NCI-H345 (cell line): ENCODE measurements around the gene ATP11B.

Source experiments
- DNase-seq: peaks from one replicate; lab custom pipeline; 2025; lab: John Stamatoyannopoulos, UW

Gene ATP11B

GRCh38 chr3:182910936-182911781, 117.9 kb downstream of the ATP11B start:
- DNase-seq, result no peak

- DNase-seq, result no peak
These were observed 118.4 kb downstream of the ATP11B start for GRCh38 chr3:182911782-182912111.

- DNase-seq, result no peak
These were observed 119.2 kb downstream of the ATP11B start for GRCh38 chr3:182912474-182912873.

- DNase-seq, result no peak
These were observed 120.6 kb downstream of the ATP11B start for GRCh38 chr3:182913889-182914288.

- DNase-seq, result no peak
These were observed 121.0 kb downstream of the ATP11B start for GRCh38 chr3:182914341-182914740.

- DNase-seq, result no peak
These were observed 123.8 kb downstream of the ATP11B start for GRCh38 chr3:182917134-182917533.

- no peak for DNase-seq
These were observed 126.6 kb downstream of the ATP11B start for GRCh38 chr3:182919866-182920357.

- DNase-seq, result no peak
These were observed 127.3 kb downstream of the ATP11B start for GRCh38 chr3:182920515-182921084.

GRCh38 chr3:182921665-182922355, 128.5 kb downstream of the ATP11B start:
- DNase-seq, result no peak

- no peak for DNase-seq
These were observed 132.1 kb downstream of the ATP11B start for GRCh38 chr3:182925330-182925943.

GRCh38 chr3:182925944-182926337, 132.6 kb downstream of the ATP11B start:
- DNase-seq, result no peak

GRCh38 chr3:182935803-182936202, 142.5 kb downstream of the ATP11B start:
- DNase-seq, result no peak

GRCh38 chr3:182936239-182936917, 143.1 kb downstream of the ATP11B start:
- DNase-seq, result no peak

GRCh38 chr3:182936918-182937285, 143.6 kb downstream of the ATP11B start:
- DNase-seq, result no peak

- DNase-seq, result no peak
These were observed 144.2 kb downstream of the ATP11B start for GRCh38 chr3:182937293-182938051.

- DNase-seq, result no peak
These were observed 147.0 kb downstream of the ATP11B start for GRCh38 chr3:182940266-182940808.

GRCh38 chr3:182941719-182942118, 148.4 kb downstream of the ATP11B start:
- DNase-seq, result no peak

- no peak for DNase-seq
These were observed 154.6 kb downstream of the ATP11B start for GRCh38 chr3:182947888-182948287.

- no peak for DNase-seq
These were observed 155.0 kb downstream of the ATP11B start for GRCh38 chr3:182948305-182948704.

GRCh38 chr3:182949688-182950087, 156.4 kb downstream of the ATP11B start:
- DNase-seq, result no peak
